Neural progenitor cell (in vitro differentiated cells): Measurements from ENCODE around the gene IGSF9.

Experiments
- CTCF ChIP-seq: fragments of 200-600 bp; sonication (generic); IDR thresholded peaks from 2 replicates; pipeline ENCODE4 v1.5.1; 2017; ENCODE audit warnings: antibody characterized with exemption, mild to moderate bottlenecking
- EZH2 ChIP-seq: fragments of 200-600 bp; sonication (generic); IDR thresholded peaks from 2 replicates; pipeline ENCODE4 v1.6.1; 2017; ENCODE audit warnings: antibody characterized with exemption, mild to moderate bottlenecking, moderate library complexity
- EZH2phosphoT487 ChIP-seq: fragments of 200-600 bp; sonication (generic); IDR thresholded peaks from 2 replicates; pipeline ENCODE4 v1.6.1; 2017; ENCODE audit warnings: antibody characterized with exemption

- TF ChIP-seq CTCF (no peak), EZH2 (no peak), EZH2phosphoT487 (no peak)
These were observed 38.3 kb upstream of the IGSF9 start for GRCh38 chr1:159983681-159984080.
